ENCODE data around the gene UBL7.

UBL7 gene

DNA sequence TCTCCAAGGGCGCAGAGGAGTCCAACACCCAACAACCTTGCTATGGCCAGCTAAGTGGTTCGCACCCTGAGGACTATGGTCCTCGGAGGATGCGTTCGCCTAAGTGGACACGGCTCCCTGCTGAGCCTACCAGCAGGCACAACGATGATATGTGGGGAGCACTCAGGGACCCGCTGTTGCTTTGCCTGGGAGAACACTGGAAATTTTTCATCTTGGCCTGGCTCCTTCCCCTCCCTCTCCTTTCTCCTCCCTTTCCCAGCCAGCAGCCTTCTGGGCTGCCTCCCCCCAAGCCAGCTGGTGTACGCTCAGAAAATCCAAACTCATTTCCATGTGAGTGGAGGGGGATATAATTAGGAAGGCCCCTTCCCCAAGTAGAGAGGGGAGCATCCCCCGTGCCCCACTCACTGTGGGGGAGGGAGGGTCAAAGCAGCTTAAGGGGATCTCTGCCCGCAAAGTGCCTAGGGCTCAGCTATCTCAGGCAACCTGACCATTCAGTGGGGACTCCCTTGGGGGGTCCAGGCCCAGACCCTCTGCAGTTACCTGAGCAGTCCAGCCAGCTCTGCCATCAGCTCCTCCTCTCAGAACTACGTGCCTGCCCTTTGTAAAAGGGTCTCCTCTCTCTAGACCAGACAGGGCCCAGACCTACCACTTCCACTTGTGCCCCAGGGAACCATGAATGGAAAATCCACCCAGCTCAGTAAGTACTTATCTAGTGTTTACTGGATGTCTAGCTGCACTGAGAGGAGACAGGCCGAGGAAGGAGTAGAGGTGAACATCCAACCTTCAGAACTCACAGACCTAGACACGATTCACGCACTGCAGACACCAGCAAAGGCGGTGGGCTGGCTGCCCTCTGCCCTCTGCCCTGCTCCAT, 26.5 kb downstream of the UBL7 start:
- peak overlapping the region; percentile 88 for H3K4me3 Mint-ChIP-seq
- no peaks in the 10 kb centered on the region for H3K27me3 Mint-ChIP-seq
- peak overlapping the region; percentile 94 for H3K27ac Mint-ChIP-seq
- H3K9me3 Mint-ChIP-seq, result no peaks in the 10 kb centered on the region
- H3K4me1 Mint-ChIP-seq (ENCODE audit: low read depth), result peaks cover 75% of the 10 kb centered on the region
- H3K36me3 Mint-ChIP-seq (ENCODE audit: low read depth), result peaks cover 33% of the 10 kb centered on the region

DNA sequence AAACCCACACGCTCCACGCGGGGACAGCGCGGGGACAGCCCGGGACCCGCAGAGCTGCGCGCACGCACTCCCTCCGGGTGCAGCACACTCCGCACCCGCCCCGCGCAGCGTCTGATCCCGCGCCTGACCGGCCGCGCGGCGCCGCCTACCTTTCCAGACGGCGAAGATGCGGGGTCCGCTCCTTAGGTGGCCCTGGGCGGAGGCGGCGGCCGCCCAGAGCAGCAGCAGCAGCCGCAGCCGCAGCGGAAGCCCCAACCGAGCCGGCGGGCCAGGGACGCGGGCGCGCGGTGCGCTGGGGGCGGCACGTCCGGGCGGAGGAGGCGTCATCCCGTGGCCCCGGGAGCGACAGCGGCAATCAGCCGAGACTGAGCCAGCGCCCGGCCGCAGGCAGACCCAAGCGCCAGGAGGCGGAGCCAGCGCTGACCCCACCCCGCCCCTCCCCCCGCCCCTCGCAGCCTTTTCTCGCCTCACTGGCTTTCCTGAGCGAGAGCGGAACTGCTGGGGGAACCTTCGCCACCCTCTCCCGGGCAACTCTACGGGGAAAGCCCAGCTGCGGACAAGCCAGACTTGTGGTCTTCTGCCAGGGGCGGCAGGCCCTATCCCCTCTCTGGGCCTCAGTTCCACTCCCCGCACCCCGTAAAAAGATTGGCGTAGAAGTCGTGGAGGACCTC, 27.2 kb downstream of the UBL7 start, which contains the start of gene SEMA7A:
Gene SEMA7A (minus strand): TSS at position 367 of the 671 bp plus-strand sequence. CDS start 40 bp downstream, at position 327.
- H3K4me3 Mint-ChIP-seq, result peak within 1 kb of the TSS; percentile 95
- no peaks in the 10 kb centered on the region for H3K27me3 Mint-ChIP-seq
- H3K4me1 Mint-ChIP-seq (ENCODE audit: low read depth), result peaks cover 79% of the 10 kb centered on the region
- H3K36me3 Mint-ChIP-seq (ENCODE audit: low read depth), result peaks cover 37% of the 10 kb centered on the region
- no peaks in the 10 kb centered on the region for H3K9me3 Mint-ChIP-seq
- peak within 1 kb of the TSS; percentile 94 for H3K27ac Mint-ChIP-seq

DNA sequence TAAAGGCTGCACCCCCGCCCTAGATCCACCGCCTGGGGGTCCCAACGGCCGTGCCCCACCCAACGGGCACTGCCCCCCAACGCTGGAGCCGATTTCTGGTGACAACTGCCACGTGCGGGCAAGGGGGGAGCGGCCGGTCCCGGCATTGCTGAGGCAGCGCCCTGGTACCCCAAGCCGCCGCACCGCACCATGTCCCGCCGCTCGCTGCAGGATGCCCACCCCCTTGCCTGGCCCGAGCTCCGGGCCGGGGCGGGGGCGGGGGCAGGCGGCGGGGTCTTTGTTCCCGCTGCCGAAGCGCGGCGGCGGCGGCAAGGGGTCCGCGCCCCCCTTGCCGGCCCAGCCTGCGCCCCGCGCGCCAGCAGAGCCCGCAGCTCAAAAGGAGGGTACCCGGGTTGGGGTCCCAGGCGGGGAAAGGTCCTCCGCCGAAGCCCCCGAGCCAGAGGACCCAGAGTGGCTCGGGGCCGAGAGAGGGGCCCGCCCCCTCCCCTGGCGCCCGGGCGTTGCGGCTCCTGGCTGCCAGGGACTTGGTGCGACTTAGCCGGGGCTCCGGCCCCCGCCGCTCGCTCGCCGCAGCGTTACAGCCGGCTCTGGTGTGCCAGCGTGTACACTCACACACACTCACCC, 27.9 kb downstream of the UBL7 start:
- no peaks in the 10 kb centered on the region for H3K27me3 Mint-ChIP-seq
- H3K4me1 Mint-ChIP-seq (ENCODE audit: low read depth), result peaks cover 79% of the 10 kb centered on the region
- H3K4me3 Mint-ChIP-seq, result peak overlapping the region; percentile 95
- no peaks in the 10 kb centered on the region for H3K9me3 Mint-ChIP-seq
- peaks cover 43% of the 10 kb centered on the region for H3K36me3 Mint-ChIP-seq (ENCODE audit: low read depth)
- peak overlapping the region; percentile 93 for H3K27ac Mint-ChIP-seq

DNA sequence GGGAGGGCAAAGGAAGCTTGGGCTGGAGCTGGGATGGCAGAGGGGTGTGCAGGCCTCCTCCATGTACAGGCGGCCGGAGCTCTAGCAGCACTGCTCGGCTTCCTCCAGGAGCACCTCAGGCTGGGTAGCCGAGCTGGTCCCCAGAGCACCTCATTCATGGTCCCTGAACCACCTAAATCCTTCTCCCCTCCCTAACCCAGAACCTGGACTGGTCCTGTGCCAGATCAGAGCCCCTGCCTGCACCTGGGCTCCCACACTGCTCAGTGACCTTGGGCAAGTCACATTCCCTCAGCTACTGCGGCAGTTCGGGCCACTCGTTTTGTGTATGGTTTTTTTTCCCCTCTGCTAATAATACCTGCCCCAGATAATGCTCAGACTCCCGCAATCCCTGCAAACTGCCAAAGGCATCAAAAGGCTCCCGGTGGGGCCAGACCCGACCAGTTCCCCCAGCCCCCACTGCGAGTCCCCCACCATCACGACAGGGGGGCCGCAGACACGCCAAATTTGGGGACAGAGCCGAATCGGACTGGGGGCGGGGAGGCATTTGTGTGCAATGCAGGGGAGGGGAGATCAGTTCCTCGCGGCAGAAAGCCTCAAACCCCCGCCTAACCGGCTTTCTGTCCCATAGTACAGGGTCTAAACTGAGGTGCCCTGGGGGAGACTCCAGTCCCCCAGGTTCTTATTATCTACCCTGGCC, 28.5 kb downstream of the UBL7 start:
- Mint-ChIP-seq H3K27me3 (no peaks in the 10 kb centered on the region), H3K27ac (peak overlapping the region; percentile 93), H3K4me1 (ENCODE audit: low read depth) (peaks cover 81% of the 10 kb centered on the region), H3K9me3 (no peaks in the 10 kb centered on the region), H3K36me3 (ENCODE audit: low read depth) (peaks cover 50% of the 10 kb centered on the region), H3K4me3 (peak overlapping the region; percentile 95)

DNA sequence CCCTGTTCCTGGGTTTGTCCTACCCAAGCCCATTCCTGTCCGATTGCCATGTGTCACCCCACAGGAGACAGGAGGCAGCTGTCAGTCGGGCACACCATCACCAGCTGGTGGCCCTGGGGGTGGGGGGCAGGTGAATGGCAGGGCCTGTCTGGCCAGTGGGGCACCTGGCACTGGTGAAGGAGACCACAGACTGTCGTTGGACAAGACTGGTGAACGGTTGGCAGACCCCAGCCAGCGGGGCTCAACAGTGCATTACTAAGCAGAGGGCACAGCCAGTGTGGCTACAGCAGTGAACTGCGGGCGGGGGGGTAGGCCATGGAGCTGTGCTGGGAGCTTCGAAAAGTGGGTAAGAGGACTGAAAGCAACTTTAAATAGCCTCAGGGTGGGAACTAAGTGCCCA, 29.3 kb downstream of the UBL7 start:
- Mint-ChIP-seq H3K27ac (peak overlapping the region; percentile 93), H3K4me1 (ENCODE audit: low read depth) (peaks cover 82% of the 10 kb centered on the region), H3K4me3 (peak overlapping the region; percentile 95), H3K36me3 (ENCODE audit: low read depth) (peaks cover 58% of the 10 kb centered on the region), H3K27me3 (no peaks in the 10 kb centered on the region), H3K9me3 (no peaks in the 10 kb centered on the region)

DNA sequence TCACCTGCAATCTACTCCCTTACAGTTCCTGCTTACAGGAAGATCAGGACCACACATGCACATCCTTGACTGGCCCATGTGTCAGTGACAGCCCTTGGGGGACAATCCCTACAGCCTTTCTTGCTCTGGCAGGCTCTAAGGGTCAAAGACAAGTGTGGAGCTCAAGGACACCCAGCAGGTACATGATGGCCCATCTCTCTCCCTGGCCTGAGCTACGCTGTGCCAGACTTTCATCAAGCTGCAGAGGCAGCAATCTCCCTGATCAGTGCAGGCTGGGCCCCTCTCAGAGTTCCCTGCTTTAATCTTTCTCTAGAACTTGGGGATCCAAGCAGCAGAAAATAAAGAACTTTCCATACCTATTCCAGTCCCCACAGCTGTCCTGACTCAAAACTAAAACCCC, 29.8 kb downstream of the UBL7 start:
- Mint-ChIP-seq H3K4me3 (peak overlapping the region; percentile 95), H3K27ac (peak overlapping the region; percentile 93), H3K4me1 (ENCODE audit: low read depth) (peaks cover 82% of the 10 kb centered on the region), H3K27me3 (no peaks in the 10 kb centered on the region), H3K36me3 (ENCODE audit: low read depth) (peaks cover 63% of the 10 kb centered on the region), H3K9me3 (no peaks in the 10 kb centered on the region)

DNA sequence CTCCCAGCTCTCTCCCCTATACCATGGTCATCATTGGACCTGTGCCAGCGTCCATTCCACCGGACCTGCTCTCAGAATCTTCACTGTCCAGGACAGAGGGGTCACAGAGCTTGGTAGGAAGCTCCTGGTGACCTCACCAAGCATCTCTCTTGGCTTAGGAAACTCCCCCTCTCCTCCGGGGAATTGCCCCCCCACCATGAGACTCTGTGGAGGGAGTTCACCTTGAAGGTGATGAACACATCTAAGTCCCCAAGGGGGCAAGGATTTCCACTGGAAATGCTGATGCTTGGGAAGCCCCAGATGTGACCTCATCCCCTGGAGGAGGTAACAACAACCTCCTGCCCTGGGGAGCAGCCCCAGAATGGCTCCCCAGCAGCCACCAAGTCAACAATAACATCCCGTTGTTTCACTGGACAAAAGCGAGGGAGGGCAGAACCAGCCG, 30.4 kb downstream of the UBL7 start:
- Mint-ChIP-seq H3K27ac (peak overlapping the region; percentile 93), H3K27me3 (no peaks in the 10 kb centered on the region), H3K4me3 (peak overlapping the region; percentile 95), H3K9me3 (no peaks in the 10 kb centered on the region), H3K36me3 (ENCODE audit: low read depth) (peaks cover 68% of the 10 kb centered on the region), H3K4me1 (ENCODE audit: low read depth) (peaks cover 82% of the 10 kb centered on the region)

DNA sequence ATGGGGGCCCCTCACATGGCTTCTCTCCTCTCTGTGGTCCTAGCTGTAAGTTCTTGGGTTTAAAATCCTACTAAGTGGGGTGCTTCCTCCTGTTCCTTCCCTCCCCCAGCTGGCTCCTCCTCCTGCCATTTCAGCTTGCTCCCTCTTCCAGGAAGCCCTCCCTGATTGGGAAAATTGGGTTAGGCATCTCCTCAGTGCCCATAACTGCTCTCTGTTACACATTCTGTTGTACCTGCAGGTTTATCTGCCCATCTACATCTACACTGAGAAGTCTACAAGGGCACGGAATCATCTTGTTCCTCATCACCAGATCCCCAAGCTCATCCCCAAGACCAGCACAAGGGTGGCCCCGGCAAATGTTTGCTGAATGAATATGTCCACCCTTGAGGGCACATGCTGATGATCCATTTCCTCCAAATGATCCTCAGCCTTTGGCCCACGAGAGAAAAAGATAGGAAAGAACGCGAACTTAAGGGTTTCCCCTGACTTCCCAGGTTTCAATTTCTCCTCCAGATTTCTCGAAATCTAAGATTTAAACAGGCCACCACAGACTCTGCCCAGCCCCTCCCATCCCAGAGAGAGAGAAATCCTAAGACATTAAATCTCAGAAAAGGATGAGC, 31.1 kb downstream of the UBL7 start:
- Mint-ChIP-seq H3K27ac (peak overlapping the region; percentile 93), H3K9me3 (no peaks in the 10 kb centered on the region), H3K4me1 (ENCODE audit: low read depth) (peaks cover 82% of the 10 kb centered on the region), H3K4me3 (peak overlapping the region; percentile 95), H3K36me3 (ENCODE audit: low read depth) (peaks cover 73% of the 10 kb centered on the region), H3K27me3 (no peaks in the 10 kb centered on the region)

DNA sequence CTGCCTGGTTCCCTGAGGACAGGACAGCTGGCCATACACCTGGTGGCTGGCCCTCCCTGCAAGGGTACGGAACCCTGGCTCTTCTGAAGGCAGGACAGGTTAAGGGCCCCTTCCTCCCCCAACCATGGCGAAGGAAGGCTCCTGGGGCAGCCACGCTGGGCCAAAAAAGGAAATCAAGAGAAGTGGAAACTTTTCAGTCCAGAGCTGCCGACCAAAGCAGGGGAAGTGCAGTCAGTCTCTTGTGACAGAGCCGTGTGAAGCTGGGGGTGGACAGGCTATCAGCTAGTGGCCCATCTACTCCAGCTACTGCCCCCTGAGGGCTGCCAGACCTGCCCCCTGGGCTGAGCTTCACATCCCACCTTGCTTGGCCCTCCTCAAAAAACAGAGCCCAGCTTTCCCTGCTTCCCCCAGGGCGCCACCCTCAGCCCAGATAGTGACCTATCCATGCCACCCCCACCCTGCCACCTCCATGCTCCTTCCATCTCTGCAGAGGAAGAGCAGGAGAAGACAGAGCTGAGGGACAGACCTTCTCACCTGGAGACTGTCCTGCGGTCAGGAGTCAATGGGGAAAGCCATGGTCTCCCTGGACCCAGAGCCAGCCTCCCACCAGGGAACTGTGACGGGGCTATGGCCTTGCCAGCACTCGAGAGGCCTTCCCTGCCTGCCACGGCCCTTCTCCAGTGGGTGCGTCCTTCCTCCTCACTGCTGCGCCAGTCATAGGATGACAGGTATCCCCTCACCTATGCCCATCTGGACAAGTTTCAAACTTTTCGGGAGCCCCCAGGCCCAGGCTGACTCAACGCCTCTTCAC, 31.8 kb downstream of the UBL7 start:
- H3K4me3 Mint-ChIP-seq, result peak overlapping the region; percentile 95
- no peaks in the 10 kb centered on the region for H3K27me3 Mint-ChIP-seq
- H3K9me3 Mint-ChIP-seq, result no peaks in the 10 kb centered on the region
- H3K36me3 Mint-ChIP-seq (ENCODE audit: low read depth), result peaks cover 81% of the 10 kb centered on the region
- H3K4me1 Mint-ChIP-seq (ENCODE audit: low read depth), result peaks cover 82% of the 10 kb centered on the region
- H3K27ac Mint-ChIP-seq, result peak overlapping the region; percentile 93

DNA sequence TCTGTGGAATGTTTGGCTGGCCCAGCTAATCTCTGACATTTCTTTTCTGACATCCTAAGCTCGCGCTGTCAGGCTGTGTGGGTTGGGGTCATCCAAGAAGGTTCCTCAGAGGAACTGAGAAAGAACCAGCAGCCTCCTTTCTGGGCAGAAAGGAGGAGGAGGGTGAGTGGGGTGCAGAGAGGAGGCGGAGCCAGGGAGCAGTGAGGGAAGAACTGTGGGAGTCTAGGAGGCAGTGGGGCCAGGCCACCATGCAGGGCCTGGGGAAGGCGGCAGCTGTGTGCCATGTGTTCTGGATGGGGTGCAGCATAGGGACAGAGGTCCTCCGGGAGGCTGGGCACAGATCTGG, 32.5 kb downstream of the UBL7 start:
- peaks cover 87% of the 10 kb centered on the region for H3K4me1 Mint-ChIP-seq (ENCODE audit: low read depth)
- H3K27me3 Mint-ChIP-seq, result no peaks in the 10 kb centered on the region
- no peaks in the 10 kb centered on the region for H3K9me3 Mint-ChIP-seq
- peak overlapping the region; percentile 95 for H3K4me3 Mint-ChIP-seq
- H3K27ac Mint-ChIP-seq, result peak overlapping the region; percentile 79
- peaks cover 87% of the 10 kb centered on the region for H3K36me3 Mint-ChIP-seq (ENCODE audit: low read depth)

DNA sequence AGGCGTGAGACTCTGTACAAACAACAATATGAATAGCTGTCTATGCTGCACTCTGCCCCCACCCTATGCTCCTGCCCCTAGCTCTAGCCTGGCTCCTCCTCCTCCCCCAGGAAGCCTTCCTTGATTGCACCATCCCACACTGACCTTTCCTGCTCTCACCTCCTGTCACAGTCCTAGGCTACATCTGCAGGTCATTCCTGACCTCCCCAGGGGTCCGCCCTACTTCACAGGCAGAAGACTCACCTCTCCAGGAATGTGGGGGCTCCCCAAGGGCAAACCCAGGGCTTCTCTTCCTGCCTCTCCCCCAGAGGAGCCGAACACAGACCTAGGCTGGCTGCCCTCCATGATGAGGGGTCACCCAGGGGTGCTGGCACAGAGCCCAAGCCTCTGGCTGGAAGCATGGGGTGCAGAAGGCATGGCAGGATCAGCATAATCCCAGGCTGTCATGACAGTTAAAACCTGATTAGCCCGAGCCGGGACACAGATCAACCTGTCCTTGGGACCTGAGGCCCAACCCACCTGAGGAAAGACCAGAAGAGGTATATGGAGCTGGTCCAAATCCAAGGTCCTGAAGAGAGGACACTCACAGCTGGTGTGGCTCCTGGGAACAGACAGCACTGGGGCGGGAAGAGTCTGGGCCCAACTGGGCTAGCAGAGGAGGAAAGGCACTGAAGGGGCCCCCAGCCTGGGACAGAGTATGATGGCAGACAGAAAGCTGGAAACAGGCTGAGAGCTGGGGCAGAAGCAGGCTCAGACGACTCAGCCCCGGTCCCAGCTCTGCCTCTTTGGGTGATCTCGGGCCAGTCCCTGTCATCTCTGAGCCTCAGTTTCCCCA, 33.1 kb downstream of the UBL7 start:
- Mint-ChIP-seq H3K36me3 (ENCODE audit: low read depth) (peaks cover 91% of the 10 kb centered on the region), H3K27ac (peak overlapping the region; percentile 79), H3K4me3 (peak overlapping the region; percentile 95), H3K4me1 (ENCODE audit: low read depth) (peaks cover 93% of the 10 kb centered on the region), H3K9me3 (no peaks in the 10 kb centered on the region), H3K27me3 (no peaks in the 10 kb centered on the region)

DNA sequence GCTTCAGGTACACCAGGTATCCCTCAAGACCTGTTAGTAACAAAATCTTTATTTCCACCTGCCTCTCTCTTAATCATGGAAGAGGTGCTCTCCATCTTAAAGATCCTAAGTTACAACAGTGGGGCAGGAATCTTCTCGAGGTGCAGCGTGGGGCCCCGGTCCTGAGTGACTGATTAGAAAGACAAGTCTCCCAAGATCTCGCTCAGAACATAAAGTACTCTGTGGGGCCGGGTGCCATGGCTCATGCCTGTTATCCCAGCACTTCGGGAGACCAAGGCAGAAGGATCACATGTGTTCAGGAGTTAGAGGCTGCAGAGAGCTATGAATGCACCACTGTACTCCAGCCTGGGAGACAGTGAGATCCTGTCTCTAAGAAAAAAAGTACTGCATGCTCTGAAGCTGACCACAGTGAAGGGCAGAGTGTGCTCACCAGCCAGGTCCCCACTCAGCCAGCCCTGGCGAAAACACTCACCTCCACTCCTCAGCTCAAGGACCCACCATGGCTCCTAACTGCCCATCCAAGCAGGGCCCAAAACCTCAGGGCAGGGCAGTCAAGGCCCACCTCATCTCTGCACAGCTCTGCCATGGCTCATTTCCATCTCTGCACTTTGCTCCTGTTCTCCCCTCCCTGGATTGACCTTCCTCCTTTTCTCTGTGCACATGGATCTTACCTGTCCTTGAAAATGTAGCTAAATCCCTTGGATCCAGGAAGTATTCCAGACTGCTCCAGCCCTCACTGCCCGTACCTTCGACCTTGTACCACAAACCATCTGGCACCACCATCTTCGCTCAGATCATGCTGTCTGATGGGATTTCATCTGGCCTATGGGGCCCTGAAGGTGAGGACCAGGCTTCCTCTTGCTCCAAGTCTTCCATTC, 34.3 kb downstream of the UBL7 start:
- Mint-ChIP-seq H3K4me1 (ENCODE audit: low read depth) (peaks cover 97% of the 10 kb centered on the region), H3K27me3 (no peaks in the 10 kb centered on the region), H3K4me3 (peak overlapping the region; percentile 69), H3K9me3 (no peaks in the 10 kb centered on the region), H3K27ac (peak overlapping the region; percentile 93), H3K36me3 (ENCODE audit: low read depth) (peaks cover 86% of the 10 kb centered on the region)

All from stimulated activated naive CD8-positive, alpha-beta T cell treated with anti-CD3 and anti-CD28 coated beads, Interleukin-15, Interleukin-2, amounts not matched to agents 100 ng/mL and 50 ng/mL, for 24 hours (primary cell).